GM10248 (cell line): ENCODE data around the gene DNAL4.

ENCODE experiments used
- CTCF ChIA-PET: fragments of 300-600 bp; sonication (Branson Sonifier 250); formaldehyde crosslinking; extraction: SDS; loops from one replicate; lab custom pipeline; 2021; ENCODE audit warnings: antibody characterized with exemption; lab: Yijun Ruan, JAX
- POLR2A ChIA-PET: fragments of 350-650 bp; sonication (Branson Sonifier 250); formaldehyde crosslinking; extraction: SDS; loops from one replicate; lab custom pipeline; 2020; ENCODE audit warnings: antibody characterized with exemption; lab: Yijun Ruan, JAX
- DNase-seq: peaks from one replicate; pipeline ENCODE4 v3.0.0; 2012; ENCODE audit errors: extremely low spot score
- CTCF ChIP-seq: IDR thresholded peaks from 2 replicates; pipeline ENCODE4 v1.5.1; 2012; ENCODE audit warnings: mild to moderate bottlenecking, low read depth; ENCODE audit errors: extremely low read depth, missing control alignments, control extremely low read depth

The DNAL4 gene

GRCh38 chr22:38735465-38736256 is 58.3 kb downstream of the DNAL4 start:
- ChIA-PET CTCF (interaction anchor here (0.6 to 7.4 kb wide), 5 partner anchors 10 to 353 kb away, joined by 4 to 70 read pairs (median 13); no protein-coding TSS in a partner anchor), POLR2A (interaction anchor here (1.0 to 1.4 kb wide), 2 partner anchors 17 to 21 kb away, joined by 3 to 4 read pairs; no protein-coding TSS in a partner anchor)
- no peak for TF ChIP-seq CTCF
- no peak for DNase-seq

DNA sequence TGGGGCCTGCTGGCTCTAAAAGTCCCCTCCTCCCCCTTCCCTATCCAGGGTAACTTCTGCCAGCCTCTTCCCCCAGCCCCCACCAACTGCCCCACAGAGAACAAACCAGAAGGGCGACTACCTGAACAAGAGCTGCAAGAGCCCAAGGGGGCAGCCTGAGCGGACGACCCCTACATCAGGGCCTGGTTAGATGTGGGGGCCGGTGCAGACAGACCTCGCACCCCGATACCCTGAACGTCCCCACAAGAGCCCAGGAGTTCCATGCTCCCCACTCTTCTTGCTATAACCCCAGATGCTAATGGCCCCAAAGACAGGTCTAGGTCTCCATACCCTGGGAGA is 58.8 kb downstream of the DNAL4 start:
- CTCF ChIA-PET, result interaction anchor here (1.4 to 7.4 kb wide), 6 partner anchors 8 to 31 kb away, joined by 4 to 70 read pairs (median 11); no protein-coding TSS in a partner anchor
- no peak for DNase-seq
- no peak for TF ChIP-seq CTCF
- POLR2A ChIA-PET, result interaction anchor here (1.0 to 1.4 kb wide), 2 partner anchors 17 to 21 kb away, joined by 3 to 4 read pairs; no protein-coding TSS in a partner anchor

DNA sequence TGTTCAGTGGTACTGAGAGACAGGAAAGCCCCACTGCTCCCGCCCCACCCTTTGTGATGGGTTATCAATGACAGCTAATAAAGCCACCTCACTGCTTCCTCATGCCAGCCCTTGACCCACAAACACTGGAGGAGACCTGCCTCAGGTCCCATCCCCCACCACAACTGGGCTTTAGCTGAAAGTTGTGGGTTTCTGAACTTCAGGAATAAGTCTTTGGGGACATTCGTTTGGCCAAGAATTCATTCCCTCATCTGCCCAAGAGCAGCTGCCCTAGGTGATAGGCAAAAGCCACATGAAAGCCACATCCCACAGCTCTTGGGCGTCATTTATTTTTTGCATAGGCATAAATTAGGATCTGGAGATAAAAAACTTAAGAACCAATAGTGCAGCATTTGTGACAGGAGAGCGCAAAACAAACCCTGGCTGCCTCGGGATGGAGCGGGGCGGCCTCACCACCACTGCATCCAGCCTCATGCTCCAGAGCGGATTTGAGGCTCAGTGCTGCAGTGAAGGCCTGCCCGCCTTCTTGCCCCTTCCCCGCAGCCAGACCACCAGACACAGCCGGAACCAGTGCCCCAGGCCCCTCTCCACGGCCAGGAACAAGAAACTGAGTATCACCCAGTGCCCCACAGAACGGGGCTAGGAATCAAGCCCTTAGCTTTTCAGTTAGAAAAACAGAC is 59.4 kb downstream of the DNAL4 start:
- TF ChIP-seq CTCF, result no peak
- ChIA-PET POLR2A (interaction anchor here (0.9 to 1.4 kb wide), 4 partner anchors 11 to 29 kb away, joined by 3 to 4 read pairs (median 4); partner anchors contain the start of gene GTPBP1), CTCF (interaction anchor here (1.1 to 7.4 kb wide), 8 partner anchors 9 to 35 kb away, joined by 3 to 70 read pairs (median 8); no protein-coding TSS in a partner anchor)
- DNase-seq, result no peak

DNA sequence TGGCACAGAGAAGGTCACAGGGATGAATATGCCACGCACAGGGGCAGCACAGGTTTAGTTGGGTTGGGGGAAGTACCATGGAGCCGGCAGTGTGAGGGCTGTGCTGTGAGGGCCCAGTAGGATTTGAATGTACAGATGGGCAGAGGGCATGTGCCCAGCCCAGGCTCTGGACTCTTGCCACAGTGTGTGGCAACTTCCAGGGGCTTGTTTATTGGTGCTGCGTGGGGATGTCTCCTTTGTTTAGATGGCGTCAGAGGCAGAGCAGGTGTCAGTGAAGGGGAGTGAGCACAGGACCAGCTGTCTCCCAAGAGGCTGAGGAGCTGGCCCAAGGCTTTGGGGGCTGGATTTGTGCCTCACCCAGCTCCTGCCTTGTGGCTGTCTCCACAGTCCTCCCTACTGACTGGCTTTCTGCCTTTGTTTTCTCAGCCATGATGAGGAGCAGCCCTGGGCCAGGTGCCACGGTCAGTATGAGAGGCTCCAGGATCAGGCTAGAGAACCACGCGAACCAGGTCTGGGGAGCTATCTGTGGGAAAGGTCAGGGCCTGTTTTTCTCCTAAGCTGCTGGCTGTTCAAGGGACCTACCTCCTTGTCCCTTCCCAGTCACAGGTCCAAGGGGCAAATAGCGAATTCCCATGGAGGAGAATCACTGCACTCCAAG is 60.1 kb downstream of the DNAL4 start:
- POLR2A ChIA-PET, result interaction anchor here (0.9 to 1.4 kb wide), 3 partner anchors 12 to 28 kb away, joined by 3 to 4 read pairs (median 4); partner anchors contain the start of gene GTPBP1
- CTCF ChIA-PET, result interaction anchor here (1.0 to 7.4 kb wide), 11 partner anchors 10 to 36 kb away, joined by 3 to 70 read pairs (median 6); no protein-coding TSS in a partner anchor
- no peak for DNase-seq
- no peak for TF ChIP-seq CTCF

DNA sequence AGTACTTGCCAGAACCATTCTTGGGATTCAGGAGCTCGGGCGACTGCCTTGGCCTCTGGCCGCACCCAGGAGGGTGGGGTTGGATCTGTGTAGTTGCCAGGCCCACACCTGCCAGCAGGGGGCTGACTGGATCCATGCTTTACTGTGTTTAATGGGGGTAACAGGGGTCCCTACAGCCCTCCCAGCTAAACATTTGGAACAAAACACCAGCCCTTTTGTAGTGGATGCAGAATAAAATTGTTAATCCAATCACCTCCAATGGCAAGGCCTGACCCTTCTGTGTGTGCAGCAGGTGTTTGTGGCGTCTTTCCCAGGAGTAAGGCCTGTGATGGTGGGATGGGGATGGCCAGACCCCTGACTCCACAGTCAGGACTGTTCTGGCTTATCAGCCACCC is 60.6 kb downstream of the DNAL4 start:
- ChIA-PET POLR2A (interaction anchor here (1.2 kb wide), 1 partner anchor 13 kb away, joined by 4 read pairs; no protein-coding TSS in a partner anchor), CTCF (interaction anchor here (0.6 to 7.4 kb wide), 10 partner anchors 9 to 120 kb away, joined by 3 to 70 read pairs (median 4); no protein-coding TSS in a partner anchor)
- peak; percentile 68 for DNase-seq
- peak; percentile 61 for TF ChIP-seq CTCF
